Measurements from ENCODE around the gene MT1H. TPM values are rescaled to one million over a fixed set of nuclear protein-coding genes. Genes with fewer than 3 reads are reported as not detected.

Gene MT1H
- total RNA-seq, 2 experiments from 2014 or later: not detected

DNA sequence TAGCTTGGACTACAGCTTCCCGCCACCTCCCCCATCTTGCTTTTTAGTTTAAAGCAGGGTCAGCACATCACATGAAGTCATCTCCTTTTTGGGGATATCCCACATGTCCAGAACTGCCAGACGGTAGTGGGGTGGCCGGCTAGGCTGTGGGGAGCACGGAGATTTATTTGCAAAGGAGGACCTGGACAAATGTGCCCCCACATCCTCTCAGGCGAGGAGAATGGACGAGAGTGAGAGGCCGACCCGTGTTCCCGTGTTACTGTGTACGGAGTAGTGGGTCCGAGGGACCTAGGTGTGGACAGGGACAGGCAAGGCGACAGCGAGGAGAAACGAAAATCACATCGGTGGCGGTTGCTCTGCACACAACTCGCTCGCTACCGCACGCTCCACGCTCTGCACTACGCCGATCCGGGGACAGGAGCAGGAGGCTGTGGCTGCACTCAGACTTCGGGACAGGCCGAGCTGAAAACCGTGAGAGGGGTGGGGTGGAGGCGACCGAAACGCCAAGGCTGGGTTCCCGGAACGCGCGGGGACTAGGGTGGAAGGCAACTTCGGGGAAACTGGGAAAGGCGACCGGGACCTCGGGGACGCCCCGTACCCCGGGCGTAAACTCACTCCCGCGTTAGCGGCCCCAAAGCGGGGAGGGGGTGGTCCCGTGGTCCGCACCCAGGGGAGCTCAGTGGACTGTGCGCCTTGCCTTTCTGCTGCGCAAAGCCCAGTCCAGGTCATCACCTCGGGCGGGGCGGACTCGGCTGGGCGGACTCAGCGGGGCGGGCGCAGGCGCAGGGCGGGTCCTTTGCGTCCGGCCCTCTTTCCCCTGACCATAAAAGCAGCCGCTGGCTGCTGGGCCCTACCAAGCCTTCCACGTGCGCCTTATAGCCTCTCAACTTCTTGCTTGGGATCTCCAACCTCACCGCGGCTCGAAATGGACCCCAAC lies 31.5 kb upstream of the MT1H start, which contains the start of gene MT1A:
MT1A (plus strand) TSS at position 853 of the 937 bp plus-strand sequence; CDS start at position 926, 73 bp downstream.
- no peaks in the 10 kb centered on the region for H3K9me3 Mint-ChIP-seq
- Histone ChIP-seq H3K4me1 (ENCODE audit: insufficient read depth, low read length) (peaks cover 40% of the 10 kb centered on the region), H3K36me3 (ENCODE audit: insufficient read depth, low read length) (no peaks in the 10 kb centered on the region), H3K27ac (ENCODE audit: low read depth in 1 of 2, low read length in 2 of 2) (no peak within 1 kb of the TSS), H3K27me3 (ENCODE audit: control insufficient read depth in 1 of 2, insufficient read depth in 2 of 2, low read length in 2 of 2) (peaks cover 58 to 70% of the 10 kb centered on the region in 2 experiments), H3K4me3 (ENCODE audit: low read length) (no peak within 1 kb of the TSS), H3K9me3 (ENCODE audit: control insufficient read depth in 1 of 2, insufficient read depth in 1 of 2, low read length in 2 of 2) (peaks cover 0 to 8% of the 10 kb centered on the region in 2 experiments)
- DNase-seq (peak in 1 of 14 experiments; percentile 37), ATAC-seq (ENCODE audit: poor library complexity) (no peak)
- no peak for TF ChIP-seq CTCF (IDR thresholded peaks at IDR 0.05)
- no peaks in the 10 kb centered on the region for H3K36me3 Mint-ChIP-seq (ENCODE audit: low read depth)
- H3K4me1 Mint-ChIP-seq (ENCODE audit: low read depth): peaks cover 51% of the 10 kb centered on the region
- ChIA-PET CTCF (no interaction called here), POLR2A (interaction anchor here (0.9 kb wide), 1 partner anchor 26 kb away, joined by 3 read pairs; no protein-coding TSS in a partner anchor)
- peaks cover 79% of the 10 kb centered on the region for H3K27me3 Mint-ChIP-seq
- intact Hi-C loops (cut with DNase I, micrococcal nuclease): no loop called here
- H3K4me3 Mint-ChIP-seq: no peak within 1 kb of the TSS
- H3K27ac Mint-ChIP-seq: no peak within 1 kb of the TSS

GRCh38 chr16:56639045-56639444 lies 30.6 kb upstream of the MT1H start:
- H3K4me3 ChIP-seq (ENCODE audit: low read length): no peak overlapping the region
- no peak overlapping the region for H3K4me3 Mint-ChIP-seq
- no peaks in the 10 kb centered on the region for H3K36me3 Mint-ChIP-seq (ENCODE audit: low read depth)
- no peak for TF ChIP-seq CTCF (IDR thresholded peaks at IDR 0.05)
- CTCF ChIA-PET: no interaction called here
- H3K4me1 ChIP-seq (ENCODE audit: insufficient read depth, low read length): peaks cover 49% of the 10 kb centered on the region
- POLR2A ChIA-PET: interaction anchor here (0.9 kb wide), 1 partner anchor 27 kb away, joined by 3 read pairs; no protein-coding TSS in a partner anchor
- no peak overlapping the region for H3K27ac ChIP-seq (ENCODE audit: low read depth in 1 of 2, low read length in 2 of 2)
- peaks cover 57% of the 10 kb centered on the region for H3K4me1 Mint-ChIP-seq (ENCODE audit: low read depth)
- no peak for DNase-seq
- peaks cover 69% of the 10 kb centered on the region for H3K27me3 Mint-ChIP-seq
- H3K9me3 ChIP-seq (ENCODE audit: control insufficient read depth in 1 of 2, insufficient read depth in 1 of 2, low read length in 2 of 2): peaks cover 0 to 8% of the 10 kb centered on the region in 2 experiments
- no peaks in the 10 kb centered on the region for H3K9me3 Mint-ChIP-seq
- H3K27me3 ChIP-seq (ENCODE audit: control insufficient read depth in 1 of 2, insufficient read depth in 2 of 2, low read length in 2 of 2): peaks cover 51 to 60% of the 10 kb centered on the region in 2 experiments
- intact Hi-C loops (cut with DNase I, micrococcal nuclease): no loop called here
- H3K27ac Mint-ChIP-seq: no peak overlapping the region
- ATAC-seq (ENCODE audit: poor library complexity): no peak
- no peaks in the 10 kb centered on the region for H3K36me3 ChIP-seq (ENCODE audit: insufficient read depth, low read length)

- ATAC-seq (ENCODE audit: poor library complexity): no peak
- no peak overlapping the region for H3K4me3 Mint-ChIP-seq
- peaks cover 41 to 50% of the 10 kb centered on the region in 2 experiments for H3K27me3 ChIP-seq (ENCODE audit: control insufficient read depth in 1 of 2, insufficient read depth in 2 of 2, low read length in 2 of 2)
- no peaks in the 10 kb centered on the region for H3K9me3 Mint-ChIP-seq
- H3K36me3 ChIP-seq (ENCODE audit: insufficient read depth, low read length): no peaks in the 10 kb centered on the region
- peaks cover 59% of the 10 kb centered on the region for H3K27me3 Mint-ChIP-seq
- no peak for TF ChIP-seq CTCF (IDR thresholded peaks at IDR 0.05)
- H3K36me3 Mint-ChIP-seq (ENCODE audit: low read depth): no peaks in the 10 kb centered on the region
- no peak for DNase-seq
- ChIA-PET CTCF (no interaction called here), POLR2A (no interaction called here)
- no peak overlapping the region for H3K27ac ChIP-seq (ENCODE audit: low read depth in 1 of 2, low read length in 2 of 2)
- H3K4me3 ChIP-seq (ENCODE audit: low read length): no peak overlapping the region
- peaks cover 47% of the 10 kb centered on the region for H3K4me1 ChIP-seq (ENCODE audit: insufficient read depth, low read length)
- H3K9me3 ChIP-seq (ENCODE audit: control insufficient read depth in 1 of 2, insufficient read depth in 1 of 2, low read length in 2 of 2): peaks cover 0 to 3% of the 10 kb centered on the region in 2 experiments
- H3K27ac Mint-ChIP-seq: no peak overlapping the region
- intact Hi-C loops (cut with DNase I, micrococcal nuclease): no loop called here
- peaks cover 51% of the 10 kb centered on the region for H3K4me1 Mint-ChIP-seq (ENCODE audit: low read depth)
Observed at GRCh38 chr16:56640076-56640475, 29.5 kb upstream of the MT1H start.

Measured in CD4-positive, alpha-beta T cell (primary cell).